GM12878 (cell line): ENCODE measurements around the gene PLXNB2. TPM values are rescaled to one million over a fixed set of nuclear protein-coding genes. Genes with fewer than 3 reads are reported as not detected.

Experiments used
- CBX5 ChIP-seq: sonication (generic); IDR thresholded peaks from 2 replicates; pipeline ENCODE4 v1.6.1; 2016; ENCODE audit warnings: low read depth, moderate library complexity, mild to moderate bottlenecking, inconsistent platforms
- ESRRA ChIP-seq: IDR thresholded peaks from 2 replicates; pipeline ENCODE4 v1.6.1; 2012; ENCODE audit warnings: mild to moderate bottlenecking, low read length, improper control_type of control experiment
- FOXK2 ChIP-seq: fragments of 450-650 bp; IDR thresholded peaks from 2 replicates; pipeline ENCODE4 v1.6.1; 2017; ENCODE audit warnings: mild to moderate bottlenecking, moderate library complexity
- FOXM1 ChIP-seq: IDR thresholded peaks from 2 replicates; pipeline ENCODE4 v1.6.1; 2012; ENCODE audit warnings: low read depth, mild to moderate bottlenecking, inconsistent platforms, low read length, moderate library complexity
- HCFC1 ChIP-seq: fragments of 150-350 bp; IDR thresholded peaks from 2 replicates; pipeline ENCODE4 v1.6.1; 2014; ENCODE audit warnings: low read length
- IRF3 ChIP-seq: fragments of 450-650 bp; IDR thresholded peaks from 2 replicates; pipeline ENCODE4 v1.6.1; 2014; ENCODE audit warnings: mild to moderate bottlenecking
- MEF2A ChIP-seq: IDR thresholded peaks from 2 replicates; pipeline ENCODE4 v1.6.1; 2011; ENCODE audit warnings: low read depth, mild to moderate bottlenecking, low read length, moderate library complexity; ENCODE audit not compliant: insufficient read depth
- NFXL1 ChIP-seq: fragments of 450-650 bp; IDR thresholded peaks from 2 replicates; pipeline ENCODE4 v1.6.1; 2017; ENCODE audit warnings: antibody characterized with exemption, mild to moderate bottlenecking, borderline replicate concordance
- NR2F1 ChIP-seq: fragments of 450-650 bp; conservative IDR thresholded peaks from 2 replicates; pipeline ENCODE4 v1.6.1; 2017; ENCODE audit warnings: mild to moderate bottlenecking
- RB1 ChIP-seq: fragments of 450-650 bp; formaldehyde crosslinking; IDR thresholded peaks from 2 replicates; pipeline ENCODE4 v1.6.1; 2017; ENCODE audit warnings: mild to moderate bottlenecking, borderline replicate concordance
- RELA ChIP-seq: fragments of 450-650 bp; IDR thresholded peaks from 2 replicates; pipeline ENCODE4 v1.8.0; 2014; ENCODE audit warnings: borderline replicate concordance; ENCODE audit not compliant: partially characterized antibody
- REST ChIP-seq: IDR thresholded peaks from 2 replicates; pipeline ENCODE4 v1.6.1; 2012; ENCODE audit warnings: mild to moderate bottlenecking, low read depth, low read length
- SMARCA5 ChIP-seq: fragments of 450-650 bp; IDR thresholded peaks from 2 replicates; pipeline ENCODE4 v1.6.1; 2017; ENCODE audit warnings: mild to moderate bottlenecking
- SREBF2 ChIP-seq: IDR thresholded peaks from 2 replicates; pipeline ENCODE4 v1.6.1; 2012; ENCODE audit warnings: mild to moderate bottlenecking, low read length
- SUZ12 ChIP-seq: fragments of 200-600 bp; sonication (generic); IDR thresholded peaks from one replicate; pipeline ENCODE4 v1.6.1; 2018; ENCODE audit warnings: antibody characterized with exemption, mild to moderate bottlenecking; ENCODE audit not compliant: unreplicated experiment
- YBX1 ChIP-seq: fragments of 450-650 bp; IDR thresholded peaks from 2 replicates; pipeline ENCODE4 v1.6.1; 2016; ENCODE audit warnings: antibody characterized with exemption
- ZNF207 ChIP-seq: fragments of 450-650 bp; IDR thresholded peaks from 2 replicates; pipeline ENCODE4 v1.6.1; 2014; ENCODE audit warnings: antibody characterized with exemption, mild to moderate bottlenecking, borderline replicate concordance
- ZZZ3 ChIP-seq: IDR thresholded peaks from 2 replicates; pipeline ENCODE4 v1.6.1; 2011; ENCODE audit warnings: low read depth; ENCODE audit not compliant: control insufficient read depth, insufficient read length
- polyA plus RNA-seq, 11 experiments: library from polyadenylated mRNA; depleted of rRNA in 4 of 11; unstranded in 6 of 11; stranded (reverse) in 5 of 11; fragments of >200 nt; fragmentation: Nextera tagmentation in 4 of 11; fragmentation: Illumina TruSeq in 1 of 11; extraction: Ambion mirVana in 4 of 11; extraction: Trizol in 1 of 11; gene quantifications; 1 replicate in 1 of 11; 2 replicates in 10 of 11; pipeline versions ENCODE4 v1.2.1 to v1.2.3, GENCODE V29; 2011 to 2016; ENCODE audit warnings: inconsistent platforms in 2 of 11, missing spikeins in 2 of 11, low read depth in 1 of 11
- total RNA-seq, 4 experiments: library from RNA; depleted of rRNA in 3 of 4; stranded (reverse); fragments of >200 nt in 3 of 4; fragmentation: Illumina TruSeq in 1 of 4; extraction: Trizol in 1 of 4; gene quantifications; 2 replicates each; pipeline versions ENCODE4 v1.2.1 to v1.2.3, GENCODE V29; 2013 to 2021
- TF ChIP-seq, protein P1 (sequence below): fragments of 450-650 bp; IDR thresholded peaks from 2 replicates; pipeline ENCODE4 v1.6.1; 2016; ENCODE audit warnings: mild to moderate bottlenecking, moderate library complexity, borderline replicate concordance

The PLXNB2 gene
- total and polyA plus RNA-seq, 10 of the 15 experiments (the other 5 are each of a cell fraction or from before 2014, with no cell fraction given) = 0.68 to 134 (median 41.9) TPM

GRCh38 chr22:50270666-50271394, 36.6 kb downstream of the PLXNB2 start (continued):
- TF ChIP-seq, protein P1, sequence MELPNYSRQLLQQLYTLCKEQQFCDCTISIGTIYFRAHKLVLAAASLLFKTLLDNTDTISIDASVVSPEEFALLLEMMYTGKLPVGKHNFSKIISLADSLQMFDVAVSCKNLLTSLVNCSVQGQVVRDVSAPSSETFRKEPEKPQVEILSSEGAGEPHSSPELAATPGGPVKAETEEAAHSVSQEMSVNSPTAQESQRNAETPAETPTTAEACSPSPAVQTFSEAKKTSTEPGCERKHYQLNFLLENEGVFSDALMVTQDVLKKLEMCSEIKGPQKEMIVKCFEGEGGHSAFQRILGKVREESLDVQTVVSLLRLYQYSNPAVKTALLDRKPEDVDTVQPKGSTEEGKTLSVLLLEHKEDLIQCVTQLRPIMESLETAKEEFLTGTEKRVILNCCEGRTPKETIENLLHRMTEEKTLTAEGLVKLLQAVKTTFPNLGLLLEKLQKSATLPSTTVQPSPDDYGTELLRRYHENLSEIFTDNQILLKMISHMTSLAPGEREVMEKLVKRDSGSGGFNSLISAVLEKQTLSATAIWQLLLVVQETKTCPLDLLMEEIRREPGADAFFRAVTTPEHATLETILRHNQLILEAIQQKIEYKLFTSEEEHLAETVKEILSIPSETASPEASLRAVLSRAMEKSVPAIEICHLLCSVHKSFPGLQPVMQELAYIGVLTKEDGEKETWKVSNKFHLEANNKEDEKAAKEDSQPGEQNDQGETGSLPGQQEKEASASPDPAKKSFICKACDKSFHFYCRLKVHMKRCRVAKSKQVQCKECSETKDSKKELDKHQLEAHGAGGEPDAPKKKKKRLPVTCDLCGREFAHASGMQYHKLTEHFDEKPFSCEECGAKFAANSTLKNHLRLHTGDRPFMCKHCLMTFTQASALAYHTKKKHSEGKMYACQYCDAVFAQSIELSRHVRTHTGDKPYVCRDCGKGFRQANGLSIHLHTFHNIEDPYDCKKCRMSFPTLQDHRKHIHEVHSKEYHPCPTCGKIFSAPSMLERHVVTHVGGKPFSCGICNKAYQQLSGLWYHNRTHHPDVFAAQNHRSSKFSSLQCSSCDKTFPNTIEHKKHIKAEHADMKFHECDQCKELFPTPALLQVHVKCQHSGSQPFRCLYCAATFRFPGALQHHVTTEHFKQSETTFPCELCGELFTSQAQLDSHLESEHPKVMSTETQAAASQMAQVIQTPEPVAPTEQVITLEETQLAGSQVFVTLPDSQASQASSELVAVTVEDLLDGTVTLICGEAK = peak; percentile 31; the same call in 1 of the 2 replicates
- no peak for TF ChIP-seq SREBF2
- 0 out of 2 replicates have a peak, but pooled peaks have one; percentile 37 for TF ChIP-seq NR2F1
- no peak for TF ChIP-seq YBX1
- no peak for TF ChIP-seq RELA
- no peak for TF ChIP-seq HCFC1
- peak; percentile 98 for TF ChIP-seq REST
- TF ChIP-seq SUZ12 = no peak
- TF ChIP-seq CBX5 = no peak
- TF ChIP-seq IRF3 = no peak
- no peak for TF ChIP-seq ZZZ3
- no peak for TF ChIP-seq FOXM1
- no peak for TF ChIP-seq ESRRA
- TF ChIP-seq RB1 = 0 out of 2 replicates have a peak, but pooled peaks have one; percentile 39
- TF ChIP-seq MEF2A = no peak
- no peak for TF ChIP-seq NFXL1
- TF ChIP-seq SMARCA5 = no peak
- TF ChIP-seq FOXK2 = no peak
- no peak for TF ChIP-seq ZNF207
